WTC11 (cell line): Measurements from ENCODE around the gene GNAS-AS1. TPM values are rescaled to one million over a fixed set of nuclear protein-coding genes. Genes with fewer than 3 reads are reported as not detected.

Experiments
- ATAC-seq: fragments of 200-7000 bp; cut with Tn5 transposase; 2 replicates; pipeline ENCODE4 v1.10.0; 2021; ENCODE audit warnings: mild to moderate bottlenecking, moderate library complexity
- CTCF ChIA-PET: fragments of 300-600 bp; sonication (Branson Sonifier 250); formaldehyde crosslinking; loops from one replicate; lab custom pipeline; 2021; ENCODE audit warnings: antibody characterized with exemption; lab: Charles Lee
- POLR2A ChIA-PET: fragments of 350-600 bp; sonication (Branson Sonifier 250); formaldehyde crosslinking; loops from one replicate; lab custom pipeline; 2021; ENCODE audit warnings: antibody characterized with exemption; lab: Charles Lee
- DNase-seq: peaks from one replicate; pipeline ENCODE4 v3.0.0; 2021; ENCODE audit warnings: low spot score
- H3K27ac Mint-ChIP-seq: 2 replicates; pipeline ENCODE4 v1.8.0; 2021; ENCODE audit warnings: mixed read lengths
- H3K27me3 Mint-ChIP-seq: 2 replicates; pipeline ENCODE4 v1.8.0; 2021; ENCODE audit warnings: low read depth, mild to moderate bottlenecking, moderate library complexity, mixed read lengths
- H3K36me3 Mint-ChIP-seq: 2 replicates; pipeline ENCODE4 v1.8.0; 2021; ENCODE audit warnings: mixed read lengths
- H3K4me1 Mint-ChIP-seq: 2 replicates; pipeline ENCODE4 v1.8.0; 2022; ENCODE audit warnings: mixed read lengths
- H3K4me3 Mint-ChIP-seq: 2 replicates; pipeline ENCODE4 v1.8.0; 2021; ENCODE audit warnings: mild to moderate bottlenecking, moderate library complexity, mixed read lengths
- H3K9me3 Mint-ChIP-seq: 2 replicates; pipeline ENCODE4 v1.8.0; 2021; ENCODE audit warnings: mixed read lengths
- ESRRA ChIP-seq: sonication (generic); formaldehyde crosslinking; IDR thresholded peaks from 2 replicates; pipeline ENCODE4 v1.8.1; 2022; ENCODE audit warnings: mild to moderate bottlenecking, missing genetic modification reagents, borderline replicate concordance
- FOXJ3 ChIP-seq: sonication (generic); formaldehyde crosslinking; IDR thresholded peaks from 2 replicates; pipeline ENCODE4 v1.9.0; 2021; ENCODE audit warnings: missing genetic modification reagents, mild to moderate bottlenecking, borderline replicate concordance
- FOXP4 ChIP-seq: sonication (generic); formaldehyde crosslinking; IDR thresholded peaks from 2 replicates; pipeline ENCODE4 v1.8.0; 2022; ENCODE audit warnings: mild to moderate bottlenecking, missing genetic modification reagents
- NFATC4 ChIP-seq: fragments of 250-450 bp; sonication (Bioruptor Pico); IDR thresholded peaks from 2 replicates; pipeline ENCODE4 v1.9.0; 2021; ENCODE audit warnings: mild to moderate bottlenecking
- NFYB ChIP-seq: sonication (generic); formaldehyde crosslinking; conservative IDR thresholded peaks from 2 replicates; pipeline ENCODE4 v1.8.0; 2022; ENCODE audit warnings: low read depth, missing genetic modification reagents
- SOX15 ChIP-seq: fragments of 250-450 bp; sonication (Bioruptor Pico); IDR thresholded peaks from 2 replicates; pipeline ENCODE4 v1.9.0; 2021; ENCODE audit warnings: mild to moderate bottlenecking
- SP1 ChIP-seq: sonication (generic); formaldehyde crosslinking; conservative IDR thresholded peaks from 2 replicates; pipeline ENCODE4 v1.8.1; 2022; ENCODE audit warnings: missing genetic modification reagents
- TEAD4 ChIP-seq: sonication (generic); formaldehyde crosslinking; IDR thresholded peaks from 2 replicates; pipeline ENCODE4 v1.8.0; 2022; ENCODE audit warnings: mild to moderate bottlenecking, missing genetic modification reagents
- USF1 ChIP-seq: sonication (generic); formaldehyde crosslinking; IDR thresholded peaks from 2 replicates; pipeline ENCODE4 v1.8.0; 2022; ENCODE audit warnings: mild to moderate bottlenecking, missing genetic modification reagents
- USF2 ChIP-seq: sonication (generic); formaldehyde crosslinking; IDR thresholded peaks from 2 replicates; pipeline ENCODE4 v1.8.1; 2023; ENCODE audit warnings: mild to moderate bottlenecking, missing genetic modification reagents, moderate library complexity
- ZNF396 ChIP-seq: fragments of 250-450 bp; sonication (Bioruptor Pico); IDR thresholded peaks from 2 replicates; pipeline ENCODE4 v1.8.0; 2021; ENCODE audit warnings: mild to moderate bottlenecking, moderate library complexity, borderline replicate concordance
- ZNF671 ChIP-seq: fragments of 250-450 bp; sonication (Bioruptor Pico); IDR thresholded peaks from 2 replicates; pipeline ENCODE4 v1.8.0; 2021; ENCODE audit warnings: mild to moderate bottlenecking
- total RNA-seq: library from RNA; stranded (reverse); gene quantifications from 3 replicates; pipeline ENCODE4 v1.2.3, GENCODE V29; 2021
- TF ChIP-seq, protein P1 (sequence below): fragments of 200-600 bp; IDR thresholded peaks from 2 replicates; pipeline ENCODE4 v1.8.0; 2022; ENCODE audit warnings: antibody characterized with exemption
- TF ChIP-seq, protein P2 (sequence below): sonication (generic); formaldehyde crosslinking; IDR thresholded peaks from 2 replicates; pipeline ENCODE4 v1.8.0; 2022; ENCODE audit warnings: missing genetic modification reagents
- TF ChIP-seq, protein P3 (sequence below): sonication (generic); formaldehyde crosslinking; IDR thresholded peaks from 2 replicates; pipeline ENCODE4 v1.8.0; 2022; ENCODE audit warnings: mild to moderate bottlenecking, missing genetic modification reagents
- TF ChIP-seq, protein P4 (sequence below): fragments of 250-450 bp; sonication (Bioruptor Pico); IDR thresholded peaks from 2 replicates; pipeline ENCODE4 v2.1.2; 2022; ENCODE audit warnings: mild to moderate bottlenecking, moderate library complexity

The GNAS-AS1 gene
- total RNA-seq, 1 experiment from 2014 or later: 12.2 TPM

DNA sequence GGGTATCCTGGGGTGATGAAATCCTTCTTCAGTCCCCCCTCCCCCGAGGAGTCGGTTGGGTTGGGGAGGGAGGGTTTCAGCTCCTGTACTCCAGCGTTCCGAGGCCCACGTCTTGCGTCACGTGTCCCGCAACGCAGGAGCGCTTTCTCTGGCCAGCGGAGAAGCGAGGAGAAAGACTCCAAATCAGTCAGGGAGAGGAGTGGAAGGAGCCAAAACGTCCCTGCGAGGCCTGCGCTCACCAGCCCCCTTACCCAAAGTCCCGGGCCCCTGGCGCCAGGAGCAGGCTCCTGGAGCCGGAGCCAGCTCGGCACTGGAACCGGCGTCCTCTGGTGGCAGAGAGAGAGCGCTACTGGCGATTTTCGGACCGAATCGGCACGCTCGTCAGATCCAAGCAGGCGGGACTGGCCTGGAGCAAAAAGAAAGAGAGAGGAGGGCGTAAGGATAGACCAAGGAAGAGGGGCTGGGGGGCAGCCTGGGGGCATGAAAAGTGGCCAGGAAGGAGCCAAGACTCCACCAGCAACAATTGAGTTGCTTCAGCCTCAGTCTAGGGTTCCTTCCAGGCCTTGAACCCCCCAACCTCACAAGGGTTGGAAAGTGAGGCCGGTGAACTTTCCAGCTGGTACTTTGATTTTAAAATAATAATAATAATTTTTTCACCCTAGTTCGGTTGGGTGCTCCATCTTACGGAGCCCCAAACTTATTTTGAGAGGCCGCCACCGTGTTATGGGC, 2.0 kb upstream of the GNAS-AS1 start, which contains the start of gene GNAS:
GNAS (plus strand) TSS at position 174 of the 729 bp plus-strand sequence.
- TF ChIP-seq, protein P1, sequence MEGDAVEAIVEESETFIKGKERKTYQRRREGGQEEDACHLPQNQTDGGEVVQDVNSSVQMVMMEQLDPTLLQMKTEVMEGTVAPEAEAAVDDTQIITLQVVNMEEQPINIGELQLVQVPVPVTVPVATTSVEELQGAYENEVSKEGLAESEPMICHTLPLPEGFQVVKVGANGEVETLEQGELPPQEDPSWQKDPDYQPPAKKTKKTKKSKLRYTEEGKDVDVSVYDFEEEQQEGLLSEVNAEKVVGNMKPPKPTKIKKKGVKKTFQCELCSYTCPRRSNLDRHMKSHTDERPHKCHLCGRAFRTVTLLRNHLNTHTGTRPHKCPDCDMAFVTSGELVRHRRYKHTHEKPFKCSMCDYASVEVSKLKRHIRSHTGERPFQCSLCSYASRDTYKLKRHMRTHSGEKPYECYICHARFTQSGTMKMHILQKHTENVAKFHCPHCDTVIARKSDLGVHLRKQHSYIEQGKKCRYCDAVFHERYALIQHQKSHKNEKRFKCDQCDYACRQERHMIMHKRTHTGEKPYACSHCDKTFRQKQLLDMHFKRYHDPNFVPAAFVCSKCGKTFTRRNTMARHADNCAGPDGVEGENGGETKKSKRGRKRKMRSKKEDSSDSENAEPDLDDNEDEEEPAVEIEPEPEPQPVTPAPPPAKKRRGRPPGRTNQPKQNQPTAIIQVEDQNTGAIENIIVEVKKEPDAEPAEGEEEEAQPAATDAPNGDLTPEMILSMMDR: peak; percentile 44; the same call in 1 of the 2 replicates
- TF ChIP-seq SP1 (CRISPR knock-in tag) (0 out of 2 replicates have a peak, but pooled peaks have one; percentile 11), USF2 (CRISPR knock-in tag) (peak; percentile 91), USF1 (CRISPR knock-in tag) (peak; percentile 91), ESRRA (CRISPR knock-in tag) (no peak), FOXP4 (CRISPR knock-in tag) (0 out of 2 replicates have a peak, but pooled peaks have one; percentile 8), NFATC4 (CRISPR knock-in tag) (no peak)
- TF ChIP-seq, protein P2, sequence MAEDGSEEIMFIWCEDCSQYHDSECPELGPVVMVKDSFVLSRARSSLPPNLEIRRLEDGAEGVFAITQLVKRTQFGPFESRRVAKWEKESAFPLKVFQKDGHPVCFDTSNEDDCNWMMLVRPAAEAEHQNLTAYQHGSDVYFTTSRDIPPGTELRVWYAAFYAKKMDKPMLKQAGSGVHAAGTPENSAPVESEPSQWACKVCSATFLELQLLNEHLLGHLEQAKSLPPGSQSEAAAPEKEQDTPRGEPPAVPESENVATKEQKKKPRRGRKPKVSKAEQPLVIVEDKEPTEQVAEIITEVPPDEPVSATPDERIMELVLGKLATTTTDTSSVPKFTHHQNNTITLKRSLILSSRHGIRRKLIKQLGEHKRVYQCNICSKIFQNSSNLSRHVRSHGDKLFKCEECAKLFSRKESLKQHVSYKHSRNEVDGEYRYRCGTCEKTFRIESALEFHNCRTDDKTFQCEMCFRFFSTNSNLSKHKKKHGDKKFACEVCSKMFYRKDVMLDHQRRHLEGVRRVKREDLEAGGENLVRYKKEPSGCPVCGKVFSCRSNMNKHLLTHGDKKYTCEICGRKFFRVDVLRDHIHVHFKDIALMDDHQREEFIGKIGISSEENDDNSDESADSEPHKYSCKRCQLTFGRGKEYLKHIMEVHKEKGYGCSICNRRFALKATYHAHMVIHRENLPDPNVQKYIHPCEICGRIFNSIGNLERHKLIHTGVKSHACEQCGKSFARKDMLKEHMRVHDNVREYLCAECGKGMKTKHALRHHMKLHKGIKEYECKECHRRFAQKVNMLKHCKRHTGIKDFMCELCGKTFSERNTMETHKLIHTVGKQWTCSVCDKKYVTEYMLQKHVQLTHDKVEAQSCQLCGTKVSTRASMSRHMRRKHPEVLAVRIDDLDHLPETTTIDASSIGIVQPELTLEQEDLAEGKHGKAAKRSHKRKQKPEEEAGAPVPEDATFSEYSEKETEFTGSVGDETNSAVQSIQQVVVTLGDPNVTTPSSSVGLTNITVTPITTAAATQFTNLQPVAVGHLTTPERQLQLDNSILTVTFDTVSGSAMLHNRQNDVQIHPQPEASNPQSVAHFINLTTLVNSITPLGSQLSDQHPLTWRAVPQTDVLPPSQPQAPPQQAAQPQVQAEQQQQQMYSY (CRISPR knock-in tag): peak; percentile 70
- TF ChIP-seq, protein P3, sequence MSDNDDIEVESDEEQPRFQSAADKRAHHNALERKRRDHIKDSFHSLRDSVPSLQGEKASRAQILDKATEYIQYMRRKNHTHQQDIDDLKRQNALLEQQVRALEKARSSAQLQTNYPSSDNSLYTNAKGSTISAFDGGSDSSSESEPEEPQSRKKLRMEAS (CRISPR knock-in tag): peak; percentile 82; the same call in 1 of the 2 replicates
- TF ChIP-seq, all 79 proteins: peak for 7
- no peaks in the 10 kb centered on the region for H3K9me3 Mint-ChIP-seq
- H3K4me1 Mint-ChIP-seq: peaks cover 73% of the 10 kb centered on the region
- H3K36me3 Mint-ChIP-seq: peaks cover 24% of the 10 kb centered on the region
- H3K27ac Mint-ChIP-seq: peak within 1 kb of the TSS; percentile 94
- peaks cover 67% of the 10 kb centered on the region for H3K27me3 Mint-ChIP-seq
- peak within 1 kb of the TSS; percentile 74 for H3K4me3 Mint-ChIP-seq
- peak; percentile 86 for DNase-seq
- CTCF ChIA-PET: interaction anchor here (0.8 to 3.6 kb wide), 21 partner anchors 9 to 603 kb away, joined by 3 to 50 read pairs (median 5); partner anchors contain the start of genes NPEPL1 and STX16
- POLR2A ChIA-PET: interaction anchor here (1.2 to 2.6 kb wide), 6 partner anchors 10 to 232 kb away, joined by 3 to 14 read pairs (median 6); partner anchors contain the start of gene STX16
- peak; percentile 62 for ATAC-seq

DNA sequence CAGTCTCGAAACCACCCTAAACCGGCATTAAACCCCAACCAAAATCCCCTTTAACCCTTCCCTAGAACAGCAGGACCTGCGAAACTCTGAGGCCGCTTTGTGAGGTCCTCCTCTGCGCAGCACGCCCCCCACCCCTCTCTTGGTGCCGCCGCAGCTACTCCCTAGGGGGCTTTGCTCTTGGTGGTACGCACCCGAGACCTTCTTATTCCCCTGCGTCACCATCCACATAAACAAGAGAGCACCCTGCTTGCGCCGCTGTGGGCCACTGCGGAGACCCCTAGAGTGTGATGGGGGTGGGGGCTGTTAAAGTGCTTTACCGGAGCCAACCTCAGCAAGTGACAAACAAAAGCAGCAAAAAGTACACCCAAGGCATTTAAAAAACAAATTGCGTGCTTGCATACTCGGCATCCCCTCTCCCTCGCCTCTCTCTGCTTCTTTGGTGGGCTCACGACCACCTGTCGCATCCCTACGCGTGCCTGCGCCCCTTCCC, 1.3 kb upstream of the GNAS-AS1 start:
- POLR2A ChIA-PET: interaction anchor here (0.6 to 2.6 kb wide), 10 partner anchors 9 to 232 kb away, joined by 3 to 14 read pairs (median 4); partner anchors contain the start of gene STX16
- ATAC-seq: no peak
- Mint-ChIP-seq H3K36me3 (peaks cover 29% of the 10 kb centered on the region), H3K27me3 (peaks cover 60% of the 10 kb centered on the region), H3K4me3 (peak overlapping the region; percentile 74), H3K9me3 (no peaks in the 10 kb centered on the region), H3K27ac (peak overlapping the region; percentile 94), H3K4me1 (peaks cover 73% of the 10 kb centered on the region)
- DNase-seq: no peak
- CTCF ChIA-PET: interaction anchor here (0.6 to 3.6 kb wide), 22 partner anchors 8 to 632 kb away, joined by 3 to 50 read pairs (median 5); partner anchors contain the start of genes NPEPL1 and STX16
- TF ChIP-seq SOX15 (CRISPR knock-in tag) (no peak), ZNF396 (CRISPR knock-in tag) (no peak), TEAD4 (CRISPR knock-in tag) (no peak), NFYB (CRISPR knock-in tag) (no peak), ZNF671 (CRISPR knock-in tag) (no peak), FOXJ3 (CRISPR knock-in tag) (no peak)
- TF ChIP-seq, protein P3 (CRISPR knock-in tag): no peak
- TF ChIP-seq, protein P4, sequence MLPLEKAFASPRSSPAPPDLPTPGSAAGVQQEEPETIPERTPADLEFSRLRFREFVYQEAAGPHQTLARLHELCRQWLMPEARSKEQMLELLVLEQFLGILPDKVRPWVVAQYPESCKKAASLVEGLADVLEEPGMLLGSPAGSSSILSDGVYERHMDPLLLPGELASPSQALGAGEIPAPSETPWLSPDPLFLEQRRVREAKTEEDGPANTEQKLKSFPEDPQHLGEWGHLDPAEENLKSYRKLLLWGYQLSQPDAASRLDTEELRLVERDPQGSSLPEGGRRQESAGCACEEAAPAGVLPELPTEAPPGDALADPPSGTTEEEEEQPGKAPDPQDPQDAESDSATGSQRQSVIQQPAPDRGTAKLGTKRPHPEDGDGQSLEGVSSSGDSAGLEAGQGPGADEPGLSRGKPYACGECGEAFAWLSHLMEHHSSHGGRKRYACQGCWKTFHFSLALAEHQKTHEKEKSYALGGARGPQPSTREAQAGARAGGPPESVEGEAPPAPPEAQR (CRISPR knock-in tag): no peak
